ENCODE measurements around the gene MUSTN1.

- TF ChIP-seq CTCF (IDR thresholded peaks at IDR 0.05): no peak
- no peak for TF ChIP-seq EZH2 (IDR thresholded peaks at IDR 0.05; ENCODE audit: borderline replicate concordance, insufficient read depth, low read depth, low read length, poor library complexity, severe bottlenecking)
Observed at GRCh38 chr3:52849656-52850055, 14.8 kb upstream of the MUSTN1 start.
